Measurements from ENCODE around the gene ADAMTS18. TPM values are rescaled to one million over a fixed set of nuclear protein-coding genes. Genes with fewer than 3 reads are reported as not detected.

Gene ADAMTS18
- total RNA-seq, 1 donor, result 0.27 TPM

DNA sequence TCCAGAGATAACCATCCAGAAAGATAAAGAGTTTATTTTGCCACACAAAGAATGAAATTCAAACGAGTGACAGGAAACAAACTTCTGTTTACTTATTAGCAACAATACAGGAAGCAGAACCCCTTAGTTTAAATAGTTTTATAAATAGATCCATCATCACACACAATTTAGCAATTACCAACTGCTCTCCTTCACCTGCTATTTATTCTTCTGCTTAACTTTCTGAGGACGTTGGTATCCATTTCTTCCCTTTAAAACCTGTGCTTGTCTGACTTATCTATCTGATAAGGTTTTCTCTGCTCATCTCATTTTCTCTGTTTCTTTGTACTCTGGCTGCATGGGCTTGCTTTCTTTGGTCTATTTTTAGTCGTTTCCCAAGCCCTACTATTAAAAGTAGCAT, 4.3 kb upstream of the ADAMTS18 start:
- no peak for DNase-seq (ENCODE audit: low read depth)
- TF ChIP-seq, protein P1, sequence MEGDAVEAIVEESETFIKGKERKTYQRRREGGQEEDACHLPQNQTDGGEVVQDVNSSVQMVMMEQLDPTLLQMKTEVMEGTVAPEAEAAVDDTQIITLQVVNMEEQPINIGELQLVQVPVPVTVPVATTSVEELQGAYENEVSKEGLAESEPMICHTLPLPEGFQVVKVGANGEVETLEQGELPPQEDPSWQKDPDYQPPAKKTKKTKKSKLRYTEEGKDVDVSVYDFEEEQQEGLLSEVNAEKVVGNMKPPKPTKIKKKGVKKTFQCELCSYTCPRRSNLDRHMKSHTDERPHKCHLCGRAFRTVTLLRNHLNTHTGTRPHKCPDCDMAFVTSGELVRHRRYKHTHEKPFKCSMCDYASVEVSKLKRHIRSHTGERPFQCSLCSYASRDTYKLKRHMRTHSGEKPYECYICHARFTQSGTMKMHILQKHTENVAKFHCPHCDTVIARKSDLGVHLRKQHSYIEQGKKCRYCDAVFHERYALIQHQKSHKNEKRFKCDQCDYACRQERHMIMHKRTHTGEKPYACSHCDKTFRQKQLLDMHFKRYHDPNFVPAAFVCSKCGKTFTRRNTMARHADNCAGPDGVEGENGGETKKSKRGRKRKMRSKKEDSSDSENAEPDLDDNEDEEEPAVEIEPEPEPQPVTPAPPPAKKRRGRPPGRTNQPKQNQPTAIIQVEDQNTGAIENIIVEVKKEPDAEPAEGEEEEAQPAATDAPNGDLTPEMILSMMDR (IDR thresholded peaks at IDR 0.05; ENCODE audit: insufficient read depth, low read length), result no peak
- no peak overlapping the region for H3K4me3 ChIP-seq (ENCODE audit: low read depth, low read length)

- H3K4me3 ChIP-seq (ENCODE audit: low read depth, low read length), result no peak overlapping the region
- peak; percentile 37 for DNase-seq (ENCODE audit: low read depth)
- TF ChIP-seq, protein P1 (IDR thresholded peaks at IDR 0.05; ENCODE audit: insufficient read depth, low read length), result peak; percentile 31
These were observed 3.0 kb upstream of the ADAMTS18 start for GRCh38 chr16:77437859-77438258.

DNA sequence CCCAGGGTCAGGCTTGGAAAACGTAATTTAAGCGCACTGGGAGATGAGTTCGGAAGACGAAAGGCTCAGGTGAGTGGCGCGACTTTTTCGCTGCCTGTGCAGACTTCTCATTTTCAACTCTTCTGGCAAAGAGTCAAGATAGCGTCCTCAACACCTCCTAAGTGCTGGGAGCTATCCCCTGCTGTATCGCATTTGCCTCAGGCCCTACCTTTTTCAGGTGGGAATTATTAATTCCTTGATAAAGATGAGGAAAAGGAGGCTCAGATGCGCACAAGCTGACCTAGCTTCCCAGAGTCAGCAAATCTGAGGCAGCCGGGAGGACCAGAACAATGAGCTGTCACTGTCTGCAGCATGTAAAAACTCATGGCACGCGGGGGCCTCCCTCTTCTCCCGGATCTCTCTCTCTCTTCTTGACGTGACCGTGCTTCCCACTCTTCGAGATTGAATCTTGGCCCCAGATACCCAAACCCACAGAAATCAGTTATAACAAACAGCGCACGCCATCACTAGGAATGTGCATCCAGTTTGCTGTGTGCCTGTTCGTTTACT, 512 bp upstream of the ADAMTS18 start:
- peak overlapping the region; percentile 5 for H3K4me3 ChIP-seq (ENCODE audit: low read depth, low read length)
- no peak for DNase-seq (ENCODE audit: low read depth)
- TF ChIP-seq, protein P1 (IDR thresholded peaks at IDR 0.05; ENCODE audit: insufficient read depth, low read length), result no peak

GRCh38 chr16:77434022-77434529, 758 bp downstream of the ADAMTS18 start:
- peak overlapping the region; percentile 28 for H3K4me3 ChIP-seq (ENCODE audit: low read depth, low read length)
- TF ChIP-seq, protein P1 (IDR thresholded peaks at IDR 0.05; ENCODE audit: insufficient read depth, low read length), result no peak
- DNase-seq (ENCODE audit: low read depth), result no peak

DNA sequence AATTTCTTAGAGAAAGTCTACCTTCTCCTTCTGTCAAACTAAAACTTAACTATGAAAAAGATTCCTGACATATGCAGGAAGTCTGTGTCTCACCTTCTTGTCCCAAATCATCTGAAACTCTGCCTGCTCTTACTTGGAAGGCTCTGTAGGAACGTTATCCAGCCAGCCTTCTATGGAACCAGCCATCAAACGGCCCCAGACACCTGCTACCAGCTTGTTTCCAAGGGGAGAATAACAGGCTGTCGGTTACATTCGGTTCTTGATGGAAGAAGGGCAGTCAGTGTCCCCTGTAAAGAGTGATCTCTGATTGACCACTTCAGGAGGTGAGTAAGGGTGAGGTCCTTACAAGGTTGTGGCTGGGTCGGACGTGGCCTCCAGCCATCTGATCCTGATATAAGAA, 1.7 kb downstream of the ADAMTS18 start:
- DNase-seq (ENCODE audit: low read depth), result no peak
- TF ChIP-seq, protein P1 (IDR thresholded peaks at IDR 0.05; ENCODE audit: insufficient read depth, low read length), result no peak
- H3K4me3 ChIP-seq (ENCODE audit: low read depth, low read length), result no peak overlapping the region

DNA sequence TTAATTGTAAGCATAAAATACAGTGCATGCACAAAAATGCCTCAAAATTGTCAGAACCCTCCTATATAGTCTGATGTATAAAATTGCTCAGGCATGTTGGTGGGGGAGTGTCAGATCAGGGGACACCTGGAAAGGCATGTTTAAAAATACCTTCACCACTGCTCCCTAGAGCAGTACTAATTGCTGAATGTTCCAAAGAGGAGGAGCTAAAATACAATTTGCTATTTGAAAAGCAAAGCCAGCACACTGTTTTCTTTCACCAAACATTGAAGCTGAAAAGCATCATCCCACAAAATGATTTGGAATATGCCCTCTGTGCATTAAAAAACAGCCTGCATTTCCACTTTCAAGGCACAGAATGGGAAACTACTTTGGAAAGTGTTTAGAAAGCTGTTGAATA, 2.6 kb downstream of the ADAMTS18 start:
- no peak for DNase-seq (ENCODE audit: low read depth)
- no peak overlapping the region for H3K4me3 ChIP-seq (ENCODE audit: low read depth, low read length)
- TF ChIP-seq, protein P1 (IDR thresholded peaks at IDR 0.05; ENCODE audit: insufficient read depth, low read length), result no peak

Measured in fibroblast of the aortic adventitia (primary cell).